Neural cell (in vitro differentiated cells): ENCODE results near the gene IL10RA. TPM values are rescaled to one million over a fixed set of nuclear protein-coding genes. Genes with fewer than 3 reads are reported as not detected.

Experiments
- H2AFZ ChIP-seq: fragments of 200-600, 300-800 bp; sonication (generic), shearing (Covaris generic); 2 replicates; pipeline ENCODE4 v1.6.0; 2014; ENCODE audit warnings: low read depth, mild to moderate bottlenecking, antibody characterized with exemption, low read length, moderate library complexity
- H3F3A ChIP-seq: fragments of 200-600 bp; shearing (Covaris generic); 2 replicates; pipeline ENCODE4 v1.6.1; 2016; ENCODE audit warnings: mild to moderate bottlenecking, moderate library complexity, mixed read lengths, antibody characterized with exemption, low read length; ENCODE audit not compliant: insufficient read depth, poor library complexity, severe bottlenecking
- H3K27ac ChIP-seq: fragments of 200-600, 300-800 bp; sonication (generic), shearing (Covaris generic); 2 replicates; pipeline ENCODE4 v1.5.1; 2014; ENCODE audit warnings: mild to moderate bottlenecking, low read length, moderate library complexity
- H3K27me3 ChIP-seq: fragments of 300-800, 200-600 bp; sonication (generic), shearing (Covaris generic); 2 replicates; pipeline ENCODE4 v1.6.0; 2014; ENCODE audit warnings: mild to moderate bottlenecking, low read depth, low read length, moderate library complexity; ENCODE audit not compliant: insufficient read depth
- H3K36me3 ChIP-seq: fragments of 300-800, 200-600 bp; sonication (generic), shearing (Covaris generic); 2 replicates; pipeline ENCODE4 v1.5.1; 2014; ENCODE audit warnings: mild to moderate bottlenecking, antibody characterized with exemption, low read length, moderate library complexity; ENCODE audit not compliant: insufficient read depth
- H3K4me2 ChIP-seq: fragments of 300-800, 200-600 bp; sonication (generic), shearing (Covaris generic); 2 replicates; pipeline ENCODE4 v1.6.0; 2014; ENCODE audit warnings: mild to moderate bottlenecking, low read length
- H3K4me3 ChIP-seq: fragments of 300-800, 200-600 bp; sonication (generic), shearing (Covaris generic); 2 replicates; pipeline ENCODE4 v1.5.1; 2014; ENCODE audit warnings: mild to moderate bottlenecking, low read length, moderate library complexity
- H3K79me2 ChIP-seq: fragments of 200-600 bp; shearing (Covaris generic); replicated peaks from 2 replicates; pipeline ENCODE4 v1.6.0; 2014; ENCODE audit warnings: mild to moderate bottlenecking, low read length, moderate library complexity; ENCODE audit not compliant: insufficient read depth
- H3K9ac ChIP-seq: fragments of 300-800, 200-600 bp; sonication (generic), shearing (Covaris generic); 2 replicates; pipeline ENCODE4 v1.6.1; 2016; ENCODE audit warnings: mild to moderate bottlenecking, low read length, mixed read lengths
- H3K9me2 ChIP-seq: fragments of 200-600 bp; shearing (Covaris generic); 2 replicates; pipeline ENCODE4 v1.6.1; 2016; ENCODE audit warnings: mild to moderate bottlenecking, low read length, mixed read lengths; ENCODE audit not compliant: insufficient read depth
- H3K9me3 ChIP-seq: fragments of 200-600, 300-800 bp; sonication (generic), shearing (Covaris generic); 2 replicates; pipeline ENCODE4 v1.6.1; 2016; ENCODE audit warnings: mild to moderate bottlenecking, mixed run types, low read length, moderate library complexity, mixed read lengths
- H4K20me1 ChIP-seq: fragments of 200-600 bp; shearing (Covaris generic); 2 replicates; pipeline ENCODE4 v1.6.1; 2016; ENCODE audit warnings: mild to moderate bottlenecking, mixed run types; ENCODE audit not compliant: insufficient read depth
- CTCF ChIP-seq: fragments of 450-650 bp; IDR thresholded peaks from 2 replicates; pipeline ENCODE4 v1.5.1; 2014; ENCODE audit warnings: antibody characterized with exemption, mild to moderate bottlenecking, moderate library complexity; ENCODE audit not compliant: poor library complexity, severe bottlenecking
- EP300 ChIP-seq: fragments of 450-650 bp; conservative IDR thresholded peaks from 2 replicates; pipeline ENCODE4 v1.6.1; 2014; ENCODE audit warnings: antibody characterized with exemption, mild to moderate bottlenecking, moderate library complexity; ENCODE audit not compliant: poor library complexity, severe bottlenecking
- EZH2 ChIP-seq: fragments of 200-600, 300-800 bp; shearing (Covaris generic), sonication (generic); IDR thresholded peaks from 2 replicates; pipeline ENCODE4 v1.6.1; 2014; ENCODE audit warnings: antibody characterized with exemption, low read length, borderline replicate concordance, mild to moderate bottlenecking; ENCODE audit not compliant: insufficient read depth, poor library complexity, severe bottlenecking
- MXI1 ChIP-seq: fragments of 450-650 bp; conservative IDR thresholded peaks from 2 replicates; pipeline ENCODE4 v1.6.1; 2014; ENCODE audit warnings: antibody characterized with exemption, mild to moderate bottlenecking; ENCODE audit not compliant: poor library complexity, severe bottlenecking
- POLR2AphosphoS5 ChIP-seq: IDR thresholded peaks from 2 replicates; pipeline ENCODE4 v1.6.1; 2012
- RAD21 ChIP-seq: fragments of 450-650 bp; conservative IDR thresholded peaks from 2 replicates; pipeline ENCODE4 v1.6.1; 2014; ENCODE audit warnings: antibody characterized with exemption, mild to moderate bottlenecking, moderate library complexity
- REST ChIP-seq: IDR thresholded peaks from 2 replicates; pipeline ENCODE4 v1.6.1; 2012; ENCODE audit warnings: borderline replicate concordance
- SMC3 ChIP-seq: fragments of 450-650 bp; conservative IDR thresholded peaks from 2 replicates; pipeline ENCODE4 v1.6.1; 2014; ENCODE audit warnings: antibody characterized with exemption, mild to moderate bottlenecking, moderate library complexity; ENCODE audit not compliant: poor library complexity
- TAF1 ChIP-seq: IDR thresholded peaks from 2 replicates; pipeline ENCODE4 v1.6.1; 2012; ENCODE audit warnings: low read depth
- polyA plus RNA-seq: library from polyadenylated mRNA; depleted of rRNA; stranded (reverse); fragments of >200 nt; gene quantifications from 2 replicates; pipeline ENCODE4 v1.2.3, GENCODE V29; 2014

The IL10RA gene
- polyA plus RNA-seq, 1 donor from 2014 or later = 1.1 TPM

- TF ChIP-seq RAD21 (no peak), POLR2AphosphoS5 (no peak), TAF1 (no peak), REST (no peak), MXI1 (no peak), CTCF (no peak), SMC3 (no peak), EP300 (no peak), EZH2 (no peak)
- Histone ChIP-seq H2AFZ (no peak overlapping the region), H3K9me2 (no peaks in the 10 kb centered on the region), H3K9me3 (no peaks in the 10 kb centered on the region), H3K4me3 (no peak overlapping the region), H3K27me3 (no peaks in the 10 kb centered on the region), H3K9ac (no peak overlapping the region), H3K79me2 (no peaks in the 10 kb centered on the region), H3K27ac (no peak overlapping the region), H3K36me3 (no peaks in the 10 kb centered on the region), H3K4me2 (no peak overlapping the region), H4K20me1 (no peaks in the 10 kb centered on the region), H3F3A (no peaks in the 10 kb centered on the region)
These were observed 16.8 kb upstream of the IL10RA start for GRCh38 chr11:117969160-117969991.

- H3K4me3 ChIP-seq = no peak overlapping the region
- H3K79me2 ChIP-seq = no peaks in the 10 kb centered on the region
- no peak overlapping the region for H3K27ac ChIP-seq
- no peaks in the 10 kb centered on the region for H3K9me3 ChIP-seq
- H3K4me2 ChIP-seq = no peak overlapping the region
- no peaks in the 10 kb centered on the region for H3K27me3 ChIP-seq
- H3K9me2 ChIP-seq = no peaks in the 10 kb centered on the region
- TF ChIP-seq CTCF = no peak
- no peak for TF ChIP-seq REST
- TF ChIP-seq EZH2 = no peak
- no peak for TF ChIP-seq MXI1
- no peak for TF ChIP-seq EP300
- TF ChIP-seq TAF1 = no peak
- TF ChIP-seq POLR2AphosphoS5 = no peak
- no peak for TF ChIP-seq SMC3
- TF ChIP-seq RAD21 = no peak
- no peaks in the 10 kb centered on the region for H3F3A ChIP-seq
- no peak overlapping the region for H2AFZ ChIP-seq
- H4K20me1 ChIP-seq = no peaks in the 10 kb centered on the region
- H3K36me3 ChIP-seq = no peaks in the 10 kb centered on the region
- H3K9ac ChIP-seq = no peak overlapping the region
These were observed 15.7 kb upstream of the IL10RA start for GRCh38 chr11:117970400-117971024.
